Activated CD8-positive, alpha-beta memory T cell treated with anti-CD3 and anti-CD28 coated beads, Interleukin-2, amount 50 U/mL, for 24 hours (primary cell): ENCODE measurements around the gene ALPL.
"Not testable (repeated sequence)": the region's sequence is repeated elsewhere in the genome, so short reads cannot be mapped to it uniquely, and the experiment has no call there.

Experiments used
- DNase-seq: peaks from one replicate; pipeline ENCODE4 v3.0.0-alpha.2; 2020; ENCODE audit errors: extremely low read depth

Gene ALPL

DNA sequence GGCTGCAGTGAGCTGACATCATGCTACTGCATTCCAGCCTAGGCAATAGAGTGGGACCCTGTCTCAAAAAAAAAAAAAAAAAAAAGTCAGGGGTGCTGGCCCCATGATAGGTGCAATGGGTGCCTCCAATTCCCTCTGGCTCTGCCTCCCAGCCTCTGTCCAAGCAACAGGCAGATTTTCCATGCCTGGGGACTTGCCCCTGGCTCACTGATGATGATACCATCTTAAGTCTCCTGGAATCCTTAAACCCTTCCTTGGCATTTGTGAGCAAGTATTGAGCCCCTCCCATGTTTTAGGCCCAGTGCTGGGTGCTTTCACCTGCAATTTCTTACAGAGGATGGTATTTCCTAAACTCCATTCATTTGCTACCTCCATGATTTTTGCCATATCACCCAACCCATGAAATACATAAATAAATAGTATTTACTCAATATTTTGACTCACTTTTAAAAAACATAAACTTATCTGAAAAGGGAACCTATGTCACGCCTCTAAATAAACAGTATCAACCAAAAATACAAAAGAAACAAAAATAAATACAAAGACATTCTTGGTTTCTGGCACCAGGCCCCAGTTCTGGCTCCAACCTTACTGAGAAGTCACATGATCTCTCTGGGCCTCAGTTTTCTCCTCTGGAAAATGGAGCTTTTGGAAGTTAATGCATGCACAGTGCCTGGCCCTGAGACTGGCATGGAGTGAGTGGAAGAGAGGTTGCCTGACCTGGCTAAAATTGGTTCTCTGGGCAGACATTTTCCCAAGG lies 1.5 kb upstream of the ALPL start:
- no peak for DNase-seq

DNA sequence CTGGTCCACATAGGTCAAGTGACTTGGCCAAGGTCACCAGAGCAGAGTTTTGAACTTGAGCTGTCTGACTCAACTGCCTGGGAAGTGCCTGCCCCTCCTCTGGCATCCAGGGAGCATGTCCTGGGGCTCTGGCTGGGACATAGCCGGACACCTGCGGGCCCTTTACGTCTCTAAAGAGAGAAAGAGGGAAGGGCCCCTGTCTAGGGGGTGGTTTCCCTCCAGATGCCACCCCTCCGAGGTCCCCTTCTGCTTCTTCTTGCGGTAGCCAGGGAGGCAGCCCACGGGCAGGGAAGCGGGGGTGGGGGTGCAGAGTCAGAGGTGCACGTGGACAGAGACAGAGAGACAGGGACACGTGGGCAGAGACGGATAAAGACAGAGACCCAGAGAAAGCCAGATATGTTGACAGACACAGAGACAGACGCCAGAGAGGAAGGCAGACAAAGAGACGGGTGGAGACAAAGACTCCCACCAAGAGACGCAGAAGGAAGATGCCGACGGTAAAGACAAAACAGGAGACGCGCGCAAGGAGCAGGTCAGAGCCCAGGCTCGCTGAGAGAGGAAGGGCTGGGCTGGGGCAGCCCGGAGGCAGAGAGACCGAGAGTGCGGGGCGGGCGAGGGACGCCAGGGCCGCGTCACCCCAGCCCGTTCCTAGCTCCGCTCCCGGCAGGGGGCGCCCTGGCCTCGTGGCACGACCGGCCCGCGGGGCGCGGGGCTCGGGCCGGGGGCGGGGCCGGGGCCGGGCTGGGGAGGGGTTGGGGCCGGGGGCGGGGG lies 458 bp upstream of the ALPL start:
- DNase-seq: no peak

DNA sequence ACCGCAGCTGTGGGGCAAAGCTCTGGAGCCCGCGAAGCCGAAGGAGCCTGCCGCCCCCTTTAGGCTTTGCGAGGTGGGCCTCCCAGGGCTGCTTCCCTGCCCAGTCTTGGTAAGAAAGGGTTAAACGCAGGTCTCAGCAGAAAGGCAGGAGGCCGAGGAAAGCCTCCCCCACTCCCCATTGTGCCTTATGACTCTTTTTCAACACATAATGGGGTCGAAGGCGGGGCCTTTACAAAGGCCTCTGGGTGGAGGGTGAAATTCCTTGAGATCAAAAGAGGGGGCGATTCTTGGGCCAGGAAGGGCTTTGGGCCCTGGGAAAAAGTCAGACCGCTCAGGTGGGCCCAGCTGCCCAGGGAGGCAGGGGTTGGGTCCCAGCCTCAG lies 880 bp downstream of the ALPL start:
- no peak for DNase-seq

DNA sequence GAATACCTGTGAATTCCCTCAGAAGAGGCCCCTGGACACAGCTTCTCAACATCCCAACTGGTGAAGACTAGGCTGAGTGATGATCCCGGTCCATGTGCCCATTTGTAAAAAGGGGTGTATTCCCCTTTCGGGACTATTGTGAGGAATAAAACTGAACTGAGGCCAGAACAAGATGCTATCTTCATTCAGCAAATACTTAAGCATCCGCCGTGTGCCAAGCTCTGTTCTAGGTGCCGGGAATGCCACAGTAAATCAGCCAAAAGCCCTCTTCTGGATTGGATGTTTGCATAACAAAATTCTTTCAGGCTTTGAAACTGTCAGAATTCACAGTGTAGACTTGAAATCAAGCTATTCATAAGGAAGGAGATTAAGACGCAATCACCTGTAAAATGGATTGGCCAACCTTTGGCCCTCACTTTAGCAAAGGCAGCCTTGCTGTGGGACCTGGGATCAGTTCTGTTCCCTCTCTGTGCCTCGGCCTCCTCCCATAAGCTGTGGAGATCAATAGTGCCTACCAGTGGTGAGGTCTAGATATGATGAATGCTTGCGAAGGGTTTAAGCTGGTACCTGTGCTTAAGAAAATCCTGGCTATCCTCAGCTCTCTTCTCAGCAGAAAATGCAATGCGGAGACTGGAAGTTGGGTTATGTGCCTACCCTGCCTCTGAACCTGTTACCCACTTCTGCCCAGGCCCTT lies 1.8 kb downstream of the ALPL start:
- DNase-seq: no peak

DNA sequence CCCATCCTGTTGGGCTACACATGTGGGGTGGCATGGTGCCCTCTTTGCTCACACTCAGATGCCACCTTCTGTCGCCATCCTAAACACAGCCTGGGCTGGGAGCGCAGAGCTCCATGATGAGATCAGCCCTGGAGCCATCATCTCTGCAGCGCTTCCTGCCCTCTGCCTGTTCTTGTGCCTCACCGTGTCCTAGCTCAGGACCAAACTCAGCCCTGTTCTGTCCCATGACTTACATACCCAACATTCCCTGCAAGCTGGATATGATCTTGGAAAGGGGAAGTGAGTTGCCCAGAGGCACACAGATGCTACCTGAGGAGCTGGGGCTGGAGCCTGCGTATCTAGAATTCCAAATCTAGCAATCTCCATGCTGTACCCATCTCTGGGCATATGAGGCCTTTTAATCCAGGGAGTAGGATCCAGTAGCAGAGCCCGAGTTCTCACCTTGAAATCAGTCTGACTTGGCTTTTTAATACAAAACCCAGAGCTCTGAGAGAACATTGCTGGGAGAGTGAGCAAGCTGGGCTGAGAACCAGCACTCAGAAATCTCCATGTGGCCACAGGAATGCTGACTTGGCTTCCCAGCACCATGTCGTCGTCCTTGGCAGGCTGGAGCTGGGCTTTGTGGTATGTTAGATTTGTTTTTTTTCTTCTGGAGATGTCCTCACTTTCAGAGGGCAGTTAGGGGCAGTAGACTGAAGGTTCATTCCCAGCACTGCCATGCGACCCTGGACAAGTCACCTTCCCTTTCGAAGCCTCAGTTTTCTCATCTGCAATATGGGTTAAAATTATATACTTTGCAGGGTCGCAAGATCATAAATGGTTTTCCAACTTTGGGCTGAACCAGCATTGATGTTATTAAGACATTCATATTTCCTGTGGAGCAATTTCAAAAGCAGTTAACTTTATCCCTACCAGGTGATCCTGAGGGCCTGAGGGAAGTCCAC lies 2.6 kb downstream of the ALPL start:
- DNase-seq: no peak

DNA sequence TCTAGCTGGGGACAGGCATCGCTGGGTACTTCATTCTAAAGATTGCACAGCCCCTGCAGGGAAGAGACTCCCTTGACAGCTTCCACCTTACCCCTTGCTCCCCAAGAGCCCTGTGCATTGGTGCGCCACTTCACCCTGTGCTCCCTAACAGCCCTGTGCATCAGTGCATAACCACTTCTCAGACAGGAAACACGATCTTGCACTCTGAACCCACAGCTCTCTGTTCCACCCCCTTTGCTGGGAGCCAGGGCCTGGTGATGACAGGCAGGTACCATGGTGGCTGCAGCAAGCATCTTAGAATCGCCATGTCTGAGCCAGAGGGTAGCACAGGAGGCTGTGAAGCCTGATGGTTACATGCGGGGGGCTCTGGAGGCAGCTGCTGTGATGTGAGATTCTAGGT lies 5.0 kb downstream of the ALPL start:
- DNase-seq: no peak

DNA sequence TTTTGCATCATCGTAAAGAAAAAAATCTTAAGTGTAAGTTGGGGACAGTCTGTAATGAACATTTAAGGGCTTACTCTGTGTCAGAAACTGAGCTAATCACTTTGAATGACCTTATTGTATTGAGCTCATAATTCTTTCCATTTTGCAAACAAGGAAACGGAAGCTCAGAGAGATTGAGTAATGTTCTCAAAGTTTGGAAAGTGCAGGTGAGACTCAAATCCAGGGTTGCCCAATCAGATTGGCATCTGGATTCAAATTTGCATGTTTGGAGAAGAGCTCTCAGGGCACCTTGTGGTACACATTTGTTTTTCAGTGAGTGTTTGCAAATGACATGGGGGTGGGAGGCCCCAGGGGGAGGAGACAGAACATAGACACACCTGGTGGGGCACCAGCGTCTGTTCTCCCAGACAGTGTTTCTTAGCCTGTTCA lies 8.0 kb downstream of the ALPL start:
- DNase-seq: no peak

DNA sequence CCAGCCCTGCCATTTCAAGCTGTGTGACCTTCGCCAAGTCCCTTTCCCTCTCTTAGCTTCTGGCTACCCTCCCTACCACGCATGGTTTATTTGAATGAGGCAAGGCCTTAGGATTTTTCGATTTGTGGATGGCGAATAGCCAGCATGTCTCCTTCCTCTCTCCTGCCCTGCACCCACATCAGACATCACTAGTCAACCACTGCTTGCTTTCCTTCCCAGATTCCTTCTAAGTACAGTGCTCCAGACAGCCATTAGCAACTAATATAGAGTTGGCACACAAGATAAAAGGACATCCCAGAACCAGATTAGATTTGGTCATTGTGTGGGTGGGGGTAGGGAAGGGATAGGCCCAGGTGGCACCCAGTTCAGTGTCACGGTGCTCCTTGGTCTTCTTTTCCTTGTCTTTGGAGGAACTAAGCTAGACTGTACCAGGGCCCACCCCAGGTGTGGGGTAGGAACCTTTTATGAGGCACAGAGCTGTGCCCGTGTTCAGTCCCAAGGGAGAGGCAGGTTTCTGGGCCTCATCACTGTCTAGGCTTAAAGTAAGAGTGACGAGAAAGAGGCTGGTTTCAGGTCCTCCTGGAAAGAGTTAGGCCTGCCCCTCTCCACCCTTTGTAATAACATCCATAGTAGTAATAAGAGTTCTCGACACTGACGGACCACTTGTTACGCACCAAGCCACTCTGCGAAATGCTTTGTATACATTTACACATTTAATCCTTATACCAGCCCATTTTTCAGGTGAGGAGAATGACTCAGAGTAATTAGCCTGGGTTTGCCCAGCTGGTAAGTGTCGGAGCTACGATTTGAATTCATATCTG lies 8.6 kb downstream of the ALPL start:
- no peak for DNase-seq

DNA sequence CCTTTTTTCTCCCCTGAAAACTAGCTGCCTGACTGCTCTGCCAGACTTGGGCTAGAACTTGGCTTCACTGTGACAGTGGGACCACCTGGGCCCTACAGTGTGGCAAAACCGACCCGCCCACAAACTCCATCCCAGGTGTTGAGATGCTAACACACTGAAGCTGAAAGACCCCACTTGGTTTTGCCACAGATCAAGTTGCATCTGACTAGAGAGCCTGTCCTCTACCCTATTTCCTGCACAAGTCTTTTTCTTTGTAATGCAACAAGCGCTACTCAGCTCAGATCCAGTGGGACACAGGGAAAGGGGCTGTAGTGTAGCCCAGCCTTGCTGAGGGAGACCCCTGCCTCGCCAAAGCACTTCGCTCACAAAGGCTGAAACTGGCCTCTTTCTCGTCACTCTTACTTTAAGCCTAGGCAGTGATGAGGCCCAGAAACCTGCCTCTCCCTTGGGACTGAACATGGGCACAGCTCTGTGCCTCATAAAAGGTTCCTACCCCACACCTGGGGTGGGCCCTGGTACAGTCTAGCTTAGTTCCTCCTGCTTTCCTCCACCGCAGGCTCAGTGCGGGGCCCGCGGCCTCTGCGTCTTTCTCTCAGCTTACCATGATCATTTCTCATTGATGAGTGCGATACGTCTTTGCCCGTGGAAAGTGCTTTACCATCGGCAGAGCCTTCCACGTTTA lies 9.7 kb downstream of the ALPL start:
- DNase-seq: no peak

DNA sequence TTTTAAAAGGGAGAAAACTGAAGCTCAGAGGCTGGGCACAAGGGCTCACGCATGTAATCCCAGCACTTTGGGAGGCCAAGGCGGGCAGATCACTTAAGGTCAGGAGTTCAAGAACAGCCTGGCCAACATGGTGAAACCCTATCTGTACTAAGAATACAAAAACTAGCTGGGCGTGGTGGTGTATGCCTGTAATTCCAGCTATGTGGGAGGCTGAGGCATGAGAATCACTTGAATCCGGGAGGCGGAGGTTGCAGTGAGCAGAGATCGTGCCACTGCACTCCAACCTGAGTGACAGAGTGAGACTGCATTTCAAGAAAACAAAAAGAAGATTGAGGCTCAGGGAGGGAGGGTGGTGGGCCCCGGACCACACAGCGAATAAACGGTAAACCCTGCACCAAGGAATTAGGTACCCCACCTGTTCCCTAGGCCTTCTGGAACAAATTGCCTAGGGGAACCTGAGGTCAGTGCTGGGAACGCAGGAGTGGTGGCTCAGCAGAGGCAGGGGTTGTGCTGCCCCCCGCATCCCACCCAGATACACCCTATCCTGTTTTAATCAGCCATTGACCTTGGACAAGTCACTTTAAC lies 10.4 kb downstream of the ALPL start:
- DNase-seq: not testable (repeated sequence)

DNA sequence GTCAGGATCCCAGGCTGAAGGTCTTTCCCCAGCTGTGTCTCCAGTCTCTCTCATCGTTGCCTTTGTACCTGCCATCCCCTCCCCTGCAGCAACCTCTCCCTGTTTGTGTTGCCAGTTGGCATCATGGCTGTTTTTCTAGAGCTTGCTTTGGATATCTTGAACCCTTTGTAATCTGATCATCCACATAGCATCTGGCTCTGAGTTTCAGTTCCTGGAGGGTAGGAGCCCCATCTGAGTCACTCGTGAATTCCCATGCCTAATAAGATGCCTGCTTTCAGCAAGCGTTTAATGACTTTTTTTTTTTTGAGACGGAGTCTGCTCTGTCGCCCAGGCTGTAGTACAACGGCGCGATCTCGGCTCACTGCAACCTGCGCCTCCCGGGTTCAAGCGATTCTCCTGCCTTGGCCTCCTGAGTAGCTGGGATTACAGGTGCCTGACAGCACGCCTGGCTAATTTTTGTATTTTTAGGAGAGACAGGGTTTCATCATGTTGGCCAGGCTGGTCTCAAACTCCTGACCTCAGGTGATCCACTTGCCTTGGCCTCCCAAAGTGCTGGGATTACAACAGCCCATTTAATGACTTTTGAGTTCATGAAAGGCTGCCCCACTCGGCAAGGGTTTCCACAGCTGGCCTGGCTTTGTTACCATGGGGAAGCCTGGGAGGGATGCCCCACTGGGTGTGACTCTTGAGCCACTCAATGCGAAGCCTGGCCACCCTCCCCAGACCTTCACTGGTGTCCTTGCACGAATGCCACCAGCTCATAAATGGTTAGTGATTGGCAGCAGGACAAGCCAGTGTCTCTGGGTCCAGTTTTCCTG lies 11.9 kb downstream of the ALPL start:
- DNase-seq: no peak

DNA sequence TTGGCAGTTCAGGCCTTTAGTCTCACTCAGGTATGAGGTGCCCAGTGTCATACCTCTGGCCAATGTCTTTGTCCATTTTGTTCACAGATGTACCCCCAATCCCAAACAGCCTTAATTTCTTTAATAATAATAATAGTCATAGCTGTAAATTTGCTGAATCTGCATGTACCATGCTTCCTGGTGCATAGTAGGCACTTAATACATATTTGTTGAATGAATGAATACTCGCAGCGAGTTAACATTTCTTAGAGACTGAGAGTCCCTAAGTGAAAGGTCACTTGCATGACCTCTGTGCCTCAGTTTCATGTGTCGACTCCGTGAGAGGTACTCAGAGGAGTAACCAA lies 12.5 kb downstream of the ALPL start:
- DNase-seq: no peak

DNA sequence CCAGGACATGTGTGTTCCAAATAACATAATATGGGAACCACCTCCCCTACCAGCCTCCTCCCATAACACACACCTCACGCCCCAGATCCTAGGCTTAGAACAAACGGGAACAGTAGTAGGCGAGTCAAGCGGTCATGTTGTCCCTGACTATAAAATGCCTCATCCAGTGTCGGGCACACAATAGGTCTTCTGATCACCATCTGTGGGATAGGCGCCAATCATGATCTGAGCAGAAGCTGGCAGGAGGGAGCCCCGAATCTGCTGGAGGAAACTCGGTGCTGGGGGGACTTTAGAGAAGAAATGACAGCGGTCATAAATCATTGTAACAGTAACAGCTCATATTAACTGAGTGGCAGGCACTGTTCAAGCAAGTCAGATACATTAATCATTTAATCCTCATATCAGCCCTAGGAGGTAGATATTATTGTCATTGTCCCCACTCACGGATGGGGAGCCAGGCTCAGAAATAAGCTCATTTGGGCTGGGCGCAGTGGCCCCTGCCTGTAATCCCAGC lies 13.4 kb downstream of the ALPL start:
- DNase-seq: no peak

DNA sequence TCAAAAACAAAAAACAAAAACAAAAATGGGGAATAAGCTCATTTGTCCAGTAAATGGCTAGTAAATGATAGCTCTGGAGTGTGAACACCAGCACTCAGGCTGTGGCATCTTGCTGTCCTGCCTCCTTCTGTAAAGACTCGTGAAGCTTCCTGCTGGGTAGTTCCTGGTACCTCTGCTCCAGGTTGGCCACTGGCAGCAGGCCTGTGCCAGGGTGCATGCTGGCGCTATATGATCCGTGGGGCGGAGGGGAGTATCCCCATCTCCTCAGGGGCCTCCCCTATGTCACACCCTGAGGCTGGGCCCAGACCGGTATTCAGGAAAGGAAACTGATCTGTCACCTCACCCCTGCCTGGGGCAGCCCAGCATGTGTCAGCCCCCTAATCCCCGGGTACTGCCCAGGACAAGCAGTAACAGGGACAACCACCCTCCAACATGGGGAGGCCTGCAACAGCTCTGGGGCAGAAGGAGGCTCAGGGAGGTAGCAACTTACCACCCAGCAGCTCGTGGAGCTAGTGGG lies 14.1 kb downstream of the ALPL start:
- no peak for DNase-seq

DNA sequence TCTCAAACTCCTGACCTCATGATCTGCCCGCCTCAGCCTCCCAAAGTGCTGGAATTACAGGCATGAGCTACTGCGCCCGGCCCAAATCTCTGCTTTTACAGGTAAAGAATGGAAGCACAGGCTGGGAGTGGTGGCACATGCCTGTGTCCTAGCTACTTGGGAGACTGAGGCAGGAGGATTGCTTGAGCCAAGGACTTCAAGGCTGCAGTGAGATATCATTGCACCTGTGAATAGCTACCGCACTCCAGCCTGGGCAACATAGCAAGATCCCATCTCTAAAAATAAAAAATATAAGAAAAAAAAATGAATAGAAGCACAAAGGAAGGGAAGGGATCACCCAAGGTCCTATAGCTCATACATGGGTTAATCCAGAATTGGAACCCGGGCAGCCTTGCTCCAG lies 15.0 kb downstream of the ALPL start:
- DNase-seq: no peak

DNA sequence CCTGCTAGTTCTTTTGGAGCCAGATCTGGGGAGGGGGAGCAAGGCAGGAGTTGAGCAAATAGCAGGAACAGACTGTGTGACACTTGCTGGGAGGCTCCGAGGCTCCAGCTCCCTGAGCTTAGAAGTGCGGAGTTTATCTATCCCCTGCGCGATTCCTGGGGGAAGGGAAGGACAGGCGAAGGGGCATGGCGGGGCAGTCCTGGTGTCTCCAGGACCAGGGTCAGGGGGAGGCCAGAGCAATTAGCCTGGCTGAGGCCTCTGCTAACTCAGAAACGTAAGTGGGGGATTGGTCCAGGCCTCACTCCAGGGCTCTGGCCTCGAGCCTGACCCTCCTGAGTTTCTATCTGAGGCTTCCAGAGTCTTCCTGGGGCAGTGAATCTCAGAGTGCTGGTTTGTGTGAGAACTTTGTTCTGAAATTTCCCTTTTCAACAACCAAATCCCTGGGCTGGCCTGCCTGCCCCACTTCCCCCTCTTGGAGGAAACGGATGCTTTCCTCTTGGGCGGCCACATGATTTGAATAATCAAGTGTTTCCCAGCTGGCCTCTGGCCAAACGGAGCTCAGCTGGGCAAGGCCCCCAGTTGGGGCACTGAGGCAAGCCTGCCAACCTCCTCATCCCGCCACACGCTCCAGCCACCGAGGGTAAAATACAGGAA lies 15.6 kb downstream of the ALPL start:
- no peak for DNase-seq

DNA sequence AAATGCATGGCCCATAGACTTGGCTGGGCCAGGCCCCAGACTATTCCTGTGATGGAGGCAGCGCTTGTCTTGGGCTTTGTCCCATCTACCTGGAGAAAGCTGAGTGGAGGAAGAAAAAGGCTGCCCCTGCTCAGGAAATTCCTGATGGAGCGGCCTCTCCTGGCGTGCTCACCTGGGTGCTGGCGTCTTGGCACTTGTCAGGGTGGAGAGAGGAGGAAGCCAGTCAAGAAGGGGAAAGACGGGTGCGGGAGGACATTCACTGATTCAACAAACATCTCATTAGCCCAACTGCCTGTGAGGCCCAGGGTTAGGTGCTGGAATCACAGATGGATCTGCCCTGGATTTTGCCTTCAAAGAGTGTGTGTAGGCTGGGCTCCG lies 16.1 kb downstream of the ALPL start:
- DNase-seq: no peak

DNA sequence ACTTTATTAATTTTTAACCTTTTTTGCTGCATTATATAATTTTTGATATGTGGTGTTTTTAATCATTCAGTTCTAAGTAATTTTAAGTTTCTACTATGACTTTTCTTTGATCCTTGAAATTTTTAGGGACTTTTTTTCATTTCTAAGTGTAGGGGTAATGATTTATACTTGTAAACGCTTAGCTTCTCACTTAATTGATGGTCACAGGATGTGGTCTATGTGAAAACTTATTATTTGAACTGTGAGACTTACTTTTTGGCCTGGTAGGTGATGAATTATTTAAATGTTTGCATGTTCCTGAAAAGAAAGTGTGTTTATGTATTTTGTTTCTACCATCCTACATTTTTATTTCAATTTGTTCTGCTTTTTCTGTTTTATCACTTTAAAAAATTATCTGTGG lies 17.2 kb downstream of the ALPL start:
- DNase-seq: no peak
